GM21825 (cell line): ENCODE measurements around the gene TRPV6.

Experiments
- ATAC-seq: cut with Tn5 transposase; IDR thresholded peaks from one replicate; pipeline ENCODE4 v1.9.1; 2021; ENCODE audit warnings: mild to moderate bottlenecking, moderate library complexity; ENCODE audit not compliant: unreplicated experiment

Gene TRPV6

GRCh38 chr7:142886866-142887265 is 1.3 kb upstream of the TRPV6 start:
- ATAC-seq: no peak

GRCh38 chr7:142884286-142884640 is 1.3 kb downstream of the TRPV6 start:
- ATAC-seq: no peak

- ATAC-seq: no peak
These were observed 1.8 kb downstream of the TRPV6 start for GRCh38 chr7:142883571-142884285.

DNA sequence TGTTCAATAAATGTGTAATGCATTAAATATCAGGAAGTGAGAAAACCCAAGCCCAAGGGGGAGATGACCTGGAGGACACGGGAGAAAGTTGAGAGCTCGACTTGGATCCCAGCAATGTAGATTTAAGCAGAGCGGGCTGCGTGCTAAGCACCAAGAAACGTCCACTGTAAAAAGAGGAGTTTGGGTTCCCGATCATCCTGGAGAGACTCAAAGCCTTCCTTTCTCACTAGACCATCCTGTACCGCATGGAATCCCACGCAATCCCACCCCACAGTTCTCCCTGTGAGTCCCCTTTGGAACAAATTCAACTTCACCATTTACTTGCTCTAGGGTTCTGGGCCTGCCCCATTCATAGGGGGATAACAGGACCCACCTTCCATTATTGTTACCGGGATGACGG is 2.4 kb downstream of the TRPV6 start:
- ATAC-seq: no peak

- no peak for ATAC-seq
These were observed 3.2 kb downstream of the TRPV6 start for GRCh38 chr7:142882338-142882678.

DNA sequence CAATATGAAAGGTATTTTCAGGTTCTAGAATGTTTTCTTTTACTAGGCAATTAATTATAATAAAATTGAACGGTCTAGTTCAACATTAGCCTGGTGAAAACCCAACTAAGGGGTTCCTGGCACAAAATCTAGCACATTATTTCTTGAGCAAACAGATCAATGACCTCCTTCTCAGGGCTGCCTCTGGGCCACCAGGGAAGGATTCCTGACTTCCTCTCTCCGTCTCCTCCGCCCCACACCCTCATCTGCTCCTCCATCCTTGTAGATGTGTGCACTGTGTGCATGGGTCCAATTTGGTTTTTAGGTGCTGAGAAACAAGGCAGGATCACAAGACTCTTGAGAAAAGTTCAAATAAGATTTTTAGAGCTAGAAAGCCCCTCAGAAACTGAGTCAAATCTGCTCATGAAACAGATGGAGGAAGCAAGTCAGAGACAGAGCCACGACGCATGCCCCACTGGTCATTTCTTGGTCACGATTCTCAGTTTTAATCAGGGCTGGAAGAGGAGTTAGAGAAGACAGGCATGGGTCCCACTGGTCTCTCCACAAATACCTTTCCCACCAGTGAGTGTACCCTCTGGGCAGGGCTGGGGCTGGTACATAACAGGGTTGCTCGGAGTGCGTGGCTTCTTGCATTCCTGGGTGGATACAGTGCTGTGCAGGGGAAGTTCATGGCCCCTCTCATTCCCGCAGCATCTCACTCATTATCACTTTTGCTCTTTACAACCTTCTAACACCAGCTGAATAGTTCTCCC is 3.8 kb downstream of the TRPV6 start:
- ATAC-seq: no peak

DNA sequence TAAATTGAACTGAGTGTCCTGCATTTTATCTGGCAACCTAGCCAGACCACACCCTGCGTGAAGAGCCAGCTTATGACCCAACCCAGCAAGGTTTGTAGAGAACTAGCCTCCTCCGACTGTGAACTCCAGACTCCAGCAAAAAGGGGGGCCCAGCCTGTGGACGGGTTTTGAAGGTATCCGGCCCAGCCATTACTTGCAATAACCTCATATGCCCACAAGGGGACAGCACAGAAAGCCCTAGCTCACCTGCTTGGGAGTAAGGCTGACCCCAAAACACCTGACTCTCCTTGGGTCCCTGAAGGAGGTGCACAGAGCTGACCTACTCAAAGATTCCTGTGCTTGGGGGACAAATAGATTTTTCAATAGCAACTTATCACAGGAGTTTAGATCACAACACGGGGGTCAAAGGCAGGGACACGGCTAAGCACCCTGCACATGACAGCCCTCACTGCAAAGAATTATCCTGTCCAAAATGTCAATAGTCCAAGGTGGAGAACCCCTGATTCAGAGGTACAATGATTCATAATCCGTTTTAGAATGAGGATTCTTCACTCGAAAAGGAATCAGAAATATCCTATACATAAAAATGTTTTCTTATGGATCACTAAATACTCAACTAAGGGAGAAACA is 4.6 kb downstream of the TRPV6 start:
- peak; percentile 64 for ATAC-seq

GRCh38 chr7:142879060-142879459 is 6.5 kb downstream of the TRPV6 start:
- no peak for ATAC-seq

DNA sequence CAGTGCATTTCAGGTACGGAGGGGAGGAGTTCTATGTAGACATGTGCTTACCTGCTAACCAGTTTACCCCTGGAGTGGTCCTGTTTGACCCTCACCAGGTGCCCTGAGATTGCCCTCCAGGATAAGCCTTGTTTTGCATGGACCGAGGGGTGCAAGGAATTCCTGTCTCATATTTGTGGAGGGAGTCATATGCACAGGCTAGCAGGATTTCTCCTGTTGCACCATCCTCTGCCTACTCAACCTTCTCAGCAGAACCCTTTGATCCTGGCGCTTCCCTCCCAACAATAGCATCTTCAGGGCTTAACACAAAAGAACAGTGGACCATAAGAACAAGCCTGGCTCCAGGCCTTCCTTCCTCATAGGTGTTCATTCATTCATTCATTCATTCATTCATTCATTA is 7.2 kb downstream of the TRPV6 start:
- no peak for ATAC-seq

- no peak for ATAC-seq
These were observed 8.3 kb downstream of the TRPV6 start for GRCh38 chr7:142876991-142877910.

- ATAC-seq: no peak
These were observed 9.1 kb downstream of the TRPV6 start for GRCh38 chr7:142876236-142876960.

- ATAC-seq: no peak
These were observed 10.1 kb downstream of the TRPV6 start for GRCh38 chr7:142875456-142875855.

DNA sequence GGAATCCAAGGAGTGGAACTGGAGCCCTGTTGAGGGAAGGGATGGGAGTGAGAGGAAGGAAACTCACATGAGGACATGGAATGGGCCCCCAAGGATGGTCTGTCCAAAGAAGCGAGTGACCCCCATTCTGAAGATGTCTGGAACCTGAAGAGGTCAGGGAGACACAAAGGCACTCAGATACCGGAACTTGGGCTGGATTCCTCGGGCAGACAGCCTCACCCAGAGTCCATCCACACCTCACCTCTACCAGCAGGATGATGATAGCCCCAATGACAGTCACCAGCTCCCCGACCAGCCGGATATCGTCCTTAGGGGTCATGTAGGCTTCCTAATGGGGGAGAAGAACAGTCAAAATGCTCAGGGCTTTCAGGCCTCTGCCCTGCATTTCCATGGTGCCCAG is 10.7 kb downstream of the TRPV6 start:
- no peak for ATAC-seq

DNA sequence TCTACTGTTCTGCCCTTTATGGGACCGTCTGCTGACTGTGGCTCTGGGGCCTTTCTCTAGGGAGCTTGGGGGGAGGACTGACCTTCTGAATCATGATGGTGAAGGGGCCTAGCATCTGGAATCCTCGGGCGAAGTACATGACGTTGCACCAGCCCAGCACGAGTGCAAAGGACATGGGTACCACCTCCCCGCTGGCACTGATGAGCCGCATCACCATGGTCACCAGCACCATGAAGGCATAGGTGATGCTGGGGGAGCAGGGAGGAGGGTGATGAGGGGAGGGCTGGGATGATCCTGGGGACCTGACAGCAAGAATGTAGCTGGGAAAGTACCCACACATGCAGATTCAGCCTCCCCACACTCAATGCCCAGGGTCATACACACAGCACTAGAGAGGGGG is 11.1 kb downstream of the TRPV6 start:
- no peak for ATAC-seq

- no peak for ATAC-seq
These were observed 11.7 kb downstream of the TRPV6 start for GRCh38 chr7:142873871-142874270.

- ATAC-seq: no peak
These were observed 12.2 kb downstream of the TRPV6 start for GRCh38 chr7:142873281-142873784.

GRCh38 chr7:142872106-142872675 is 13.4 kb downstream of the TRPV6 start:
- ATAC-seq: no peak

DNA sequence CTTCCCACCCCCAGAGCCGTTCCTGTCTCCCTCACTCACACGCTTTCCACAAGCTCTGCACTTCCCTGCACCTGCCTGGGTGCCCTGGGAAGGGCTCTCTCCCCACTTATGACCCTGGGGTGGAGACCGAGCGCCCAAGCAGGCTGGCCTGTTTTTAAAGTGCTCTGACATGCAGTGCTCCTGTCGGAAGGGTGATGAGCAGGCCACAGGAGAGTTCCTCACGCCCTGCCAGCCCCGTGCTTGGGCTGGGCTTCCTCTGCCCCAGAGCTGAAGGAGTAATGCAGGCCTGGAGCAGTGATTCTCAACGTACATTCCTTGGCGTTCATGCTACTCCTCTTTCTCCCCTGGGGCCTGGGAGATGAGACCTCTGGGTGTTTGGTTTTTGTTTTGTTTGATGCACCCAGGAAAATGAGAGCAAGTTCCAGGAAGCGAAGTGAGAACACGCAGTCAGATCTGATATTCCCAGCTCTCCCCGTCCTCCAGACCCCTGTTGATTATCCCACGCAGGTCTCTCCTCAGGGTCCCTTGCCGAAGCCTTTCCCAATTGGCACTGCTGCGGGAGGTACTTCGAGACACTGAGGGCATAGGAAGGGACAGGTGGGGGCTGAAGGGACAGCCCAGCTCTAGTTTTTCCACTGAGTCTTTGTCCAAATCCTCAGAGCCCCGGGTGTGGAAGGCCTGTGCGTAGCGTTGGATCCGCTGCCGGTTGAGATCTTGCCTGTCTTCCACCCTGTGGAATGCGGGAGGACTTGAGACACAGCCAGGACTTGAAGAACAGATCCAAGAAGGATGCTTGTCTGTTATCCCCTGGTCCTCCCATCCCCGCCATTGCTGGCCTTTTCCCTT is 14.1 kb downstream of the TRPV6 start:
- no peak for ATAC-seq
